Ammon's horn (tissue), 1 donor: Measurements from ENCODE around the gene CCR9.

Experiments
- DNase-seq: peaks from one replicate; pipeline ENCODE4 v3.0.0-alpha.2; 2016; ENCODE audit warnings: low spot score

CCR9 gene

GRCh38 chr3:45936261-45936660 is 49.9 kb downstream of the CCR9 start:
- DNase-seq = no peak

- no peak for DNase-seq
Measured at GRCh38 chr3:45937206-45938042, 51.1 kb downstream of the CCR9 start.

GRCh38 chr3:45938043-45938435 is 51.7 kb downstream of the CCR9 start:
- no peak for DNase-seq

GRCh38 chr3:45938864-45939263 is 52.5 kb downstream of the CCR9 start:
- peak; percentile 97 for DNase-seq

- peak; percentile 43 for DNase-seq
Measured at GRCh38 chr3:45939341-45939771, 53.0 kb downstream of the CCR9 start.

- no peak for DNase-seq
Measured at GRCh38 chr3:45940004-45940780, 53.8 kb downstream of the CCR9 start.

- DNase-seq = no peak
Measured at GRCh38 chr3:45940781-45941365, 54.5 kb downstream of the CCR9 start.

- DNase-seq = no peak
Measured at GRCh38 chr3:45942051-45942825, 55.9 kb downstream of the CCR9 start.

- no peak for DNase-seq
Measured at GRCh38 chr3:45943207-45943846, 57.0 kb downstream of the CCR9 start, which contains the start of gene CXCR6. Gene CXCR6, plus strand, starts transcription at chr3:45943464. Its CDS starts 3,018 bp downstream, at chr3:45946482.

- no peak for DNase-seq
Measured at GRCh38 chr3:45944830-45945620, 58.7 kb downstream of the CCR9 start.

GRCh38 chr3:45946307-45946706 is 60.0 kb downstream of the CCR9 start:
- no peak for DNase-seq

- no peak for DNase-seq
Measured at GRCh38 chr3:45946875-45947274, 60.5 kb downstream of the CCR9 start.

- DNase-seq = no peak
Measured at GRCh38 chr3:45947361-45947760, 61.0 kb downstream of the CCR9 start.

GRCh38 chr3:45948311-45948781 is 62.0 kb downstream of the CCR9 start:
- DNase-seq = no peak

- no peak for DNase-seq
Measured at GRCh38 chr3:45948881-45949280, 62.5 kb downstream of the CCR9 start.

GRCh38 chr3:45949432-45949831 is 63.1 kb downstream of the CCR9 start:
- no peak for DNase-seq

- no peak for DNase-seq
Measured at GRCh38 chr3:45950131-45950530, 63.8 kb downstream of the CCR9 start.

GRCh38 chr3:45950686-45951600 is 64.6 kb downstream of the CCR9 start:
- no peak for DNase-seq

- DNase-seq = no peak
Measured at GRCh38 chr3:45951946-45952345, 65.6 kb downstream of the CCR9 start.
